ENCODE data around the gene PKN2. TPM values are rescaled to one million over a fixed set of nuclear protein-coding genes. Genes with fewer than 3 reads are reported as not detected.

PKN2 gene
- total RNA-seq, 1 donor from 2014 or later: 51.4 TPM

DNA sequence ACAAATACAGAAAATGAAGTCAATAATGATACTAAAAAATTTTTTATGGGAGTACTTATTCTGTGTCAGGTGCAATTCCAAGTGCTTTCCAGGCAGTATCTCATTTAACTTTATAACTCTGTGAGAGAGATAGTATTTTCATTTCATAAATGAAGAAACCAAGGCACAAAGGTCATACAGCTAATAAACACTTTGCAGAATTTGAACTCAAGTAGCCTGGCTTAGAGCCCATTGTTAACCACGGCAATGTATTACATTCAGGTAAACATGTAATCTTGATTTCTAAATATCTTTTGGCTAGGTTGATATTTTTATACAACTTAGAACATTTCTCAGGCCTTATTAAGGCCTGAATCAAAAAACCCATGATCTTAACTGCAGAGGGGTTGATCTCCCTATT is 28.9 kb upstream of the PKN2 start:
- no peak for DNase-seq
- Histone ChIP-seq H3K27me3 (ENCODE audit: low read depth) (no peaks in the 10 kb centered on the region), H3K4me3 (no peak overlapping the region), H3K27ac (no peak overlapping the region), H3K4me1 (no peaks in the 10 kb centered on the region), H3K36me3 (no peaks in the 10 kb centered on the region), H3K9me3 (no peaks in the 10 kb centered on the region)
- no peak for ATAC-seq
- intact Hi-C loops (cut with DNase I): no loop called here
- TF ChIP-seq, protein P1, sequence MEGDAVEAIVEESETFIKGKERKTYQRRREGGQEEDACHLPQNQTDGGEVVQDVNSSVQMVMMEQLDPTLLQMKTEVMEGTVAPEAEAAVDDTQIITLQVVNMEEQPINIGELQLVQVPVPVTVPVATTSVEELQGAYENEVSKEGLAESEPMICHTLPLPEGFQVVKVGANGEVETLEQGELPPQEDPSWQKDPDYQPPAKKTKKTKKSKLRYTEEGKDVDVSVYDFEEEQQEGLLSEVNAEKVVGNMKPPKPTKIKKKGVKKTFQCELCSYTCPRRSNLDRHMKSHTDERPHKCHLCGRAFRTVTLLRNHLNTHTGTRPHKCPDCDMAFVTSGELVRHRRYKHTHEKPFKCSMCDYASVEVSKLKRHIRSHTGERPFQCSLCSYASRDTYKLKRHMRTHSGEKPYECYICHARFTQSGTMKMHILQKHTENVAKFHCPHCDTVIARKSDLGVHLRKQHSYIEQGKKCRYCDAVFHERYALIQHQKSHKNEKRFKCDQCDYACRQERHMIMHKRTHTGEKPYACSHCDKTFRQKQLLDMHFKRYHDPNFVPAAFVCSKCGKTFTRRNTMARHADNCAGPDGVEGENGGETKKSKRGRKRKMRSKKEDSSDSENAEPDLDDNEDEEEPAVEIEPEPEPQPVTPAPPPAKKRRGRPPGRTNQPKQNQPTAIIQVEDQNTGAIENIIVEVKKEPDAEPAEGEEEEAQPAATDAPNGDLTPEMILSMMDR (IDR thresholded peaks at IDR 0.05): no peak

DNA sequence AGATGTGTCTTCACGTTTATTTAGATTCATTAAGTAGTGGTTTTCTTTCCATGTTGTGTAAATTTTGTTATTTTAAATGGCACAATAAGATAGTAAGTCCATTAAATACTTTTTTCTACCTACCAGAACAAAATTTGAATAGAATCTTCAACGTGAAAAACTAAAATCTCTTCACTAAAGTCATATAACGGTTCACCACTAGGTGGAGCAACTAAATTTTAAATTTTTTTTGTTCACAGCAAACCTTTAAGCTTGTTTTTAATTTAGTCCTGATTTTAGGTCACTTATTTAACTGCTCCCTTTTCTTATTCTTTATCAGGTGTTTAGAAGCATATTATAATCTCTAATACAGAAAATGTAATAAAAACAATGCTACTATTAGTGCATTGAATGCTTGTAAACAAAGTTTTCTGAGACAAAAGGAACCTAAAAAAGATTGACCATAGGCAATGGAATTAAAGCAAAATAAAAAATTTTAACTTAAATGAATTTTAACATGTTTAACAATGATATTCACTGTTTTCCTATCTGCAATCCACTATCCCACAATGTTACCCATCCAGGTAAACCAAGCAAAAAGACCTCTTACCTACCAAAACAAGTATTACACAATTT is 28.3 kb upstream of the PKN2 start:
- no peak for DNase-seq
- Histone ChIP-seq H3K36me3 (no peaks in the 10 kb centered on the region), H3K27ac (no peak overlapping the region), H3K4me3 (no peak overlapping the region), H3K9me3 (no peaks in the 10 kb centered on the region), H3K27me3 (ENCODE audit: low read depth) (no peaks in the 10 kb centered on the region), H3K4me1 (no peaks in the 10 kb centered on the region)
- intact Hi-C loops (cut with DNase I): no loop called here
- ATAC-seq: no peak
- TF ChIP-seq, protein P1 (IDR thresholded peaks at IDR 0.05): peak; percentile 70

DNA sequence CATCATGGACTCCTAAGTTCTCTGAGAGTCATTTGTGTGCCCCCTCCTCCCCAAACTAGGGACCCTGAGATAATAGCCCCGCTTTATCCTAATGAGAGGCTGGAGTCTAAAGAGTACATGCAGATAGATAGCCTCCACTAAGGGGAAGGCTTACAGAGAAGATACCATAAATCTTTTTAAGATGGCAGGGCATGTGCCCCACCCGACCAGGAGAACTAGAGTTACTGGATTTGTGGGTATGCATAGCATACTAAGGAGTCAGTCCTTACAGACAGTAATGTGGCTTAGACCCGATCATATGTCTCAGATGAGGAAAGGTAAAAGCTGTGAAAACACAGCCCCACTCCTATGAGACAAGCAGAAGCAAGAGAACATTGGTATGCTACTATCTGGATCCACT is 25.7 kb upstream of the PKN2 start:
- intact Hi-C loops (cut with DNase I): no loop called here

DNA sequence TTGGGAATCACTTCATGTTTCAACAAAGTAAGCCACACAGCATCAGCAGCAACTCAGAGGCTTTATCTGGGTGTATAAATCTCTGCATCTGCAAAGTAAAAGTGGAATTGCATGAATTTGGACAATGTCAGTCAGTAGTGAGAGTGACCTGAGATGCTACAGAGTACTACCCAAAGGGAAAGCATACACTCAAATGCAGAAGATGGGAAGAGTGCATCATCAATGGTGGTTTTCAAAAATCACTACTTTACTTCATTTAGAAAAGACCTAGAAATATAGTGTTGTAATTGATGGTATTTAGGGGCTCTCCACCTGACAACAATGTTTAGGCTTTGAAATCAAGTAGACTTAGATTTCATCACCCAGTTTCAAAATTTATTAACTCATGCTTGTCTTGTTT is 24.5 kb upstream of the PKN2 start:
- H3K4me1 ChIP-seq: no peaks in the 10 kb centered on the region
- DNase-seq (no peak), ATAC-seq (no peak)
- H3K27me3 ChIP-seq (ENCODE audit: low read depth): no peaks in the 10 kb centered on the region
- H3K36me3 ChIP-seq: no peaks in the 10 kb centered on the region
- no peak overlapping the region for H3K27ac ChIP-seq
- no peak overlapping the region for H3K4me3 ChIP-seq
- H3K9me3 ChIP-seq: no peaks in the 10 kb centered on the region
- TF ChIP-seq, protein P1 (IDR thresholded peaks at IDR 0.05): no peak
- intact Hi-C loops (cut with DNase I): no loop called here

More for the DNA sequence above, 25.7 kb upstream of the PKN2 start:
- ATAC-seq: no peak
- no peak for DNase-seq
- H3K4me1 ChIP-seq: no peaks in the 10 kb centered on the region
- H3K27ac ChIP-seq: no peak overlapping the region
- no peaks in the 10 kb centered on the region for H3K9me3 ChIP-seq
- H3K36me3 ChIP-seq: no peaks in the 10 kb centered on the region
- H3K27me3 ChIP-seq (ENCODE audit: low read depth): no peaks in the 10 kb centered on the region
- TF ChIP-seq, protein P1 (IDR thresholded peaks at IDR 0.05): no peak
- H3K4me3 ChIP-seq: no peak overlapping the region

DNA sequence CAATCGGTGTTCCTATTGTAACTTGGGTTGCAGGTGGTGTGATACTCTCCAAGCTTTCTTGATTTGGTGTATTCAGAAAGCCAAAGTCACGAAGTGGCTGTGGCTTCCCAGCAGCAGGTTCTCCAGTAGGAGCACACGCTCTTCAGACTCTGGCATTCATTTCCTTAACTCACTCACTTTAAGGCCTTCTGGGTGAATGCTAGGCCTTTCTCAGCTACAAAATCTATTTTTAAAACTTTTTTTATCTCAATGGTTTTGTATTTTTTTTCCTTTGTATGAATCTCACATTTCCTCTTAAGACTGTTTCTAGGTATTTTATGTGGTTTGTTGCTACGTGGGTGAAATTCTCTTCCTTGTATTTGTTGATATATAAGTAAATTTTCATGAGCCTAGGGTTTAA is 22.9 kb upstream of the PKN2 start:
- Histone ChIP-seq H3K4me3 (no peak overlapping the region), H3K4me1 (no peaks in the 10 kb centered on the region), H3K27ac (no peak overlapping the region), H3K36me3 (no peaks in the 10 kb centered on the region), H3K27me3 (ENCODE audit: low read depth) (no peaks in the 10 kb centered on the region), H3K9me3 (no peaks in the 10 kb centered on the region)
- intact Hi-C loops (cut with DNase I): no loop called here
- TF ChIP-seq, protein P1 (IDR thresholded peaks at IDR 0.05): no peak
- DNase-seq: no peak
- ATAC-seq: peak in 1 of 2 donors; percentile 62
